Purkinje cell (primary cell): ENCODE results near the gene SH3BGRL. TPM values are rescaled to one million over a fixed set of nuclear protein-coding genes. Genes with fewer than 3 reads are reported as not detected.

Experiments
- polyA plus RNA-seq: library from polyadenylated mRNA; unstranded; fragments of >200 nt; fragmentation: Nextera tagmentation; gene quantifications from 2 replicates; pipeline ENCODE4 v1.2.1, GENCODE V29; 2014

The SH3BGRL gene
- polyA plus RNA-seq: 110 and 163 TPM in 2 replicates

DNA sequence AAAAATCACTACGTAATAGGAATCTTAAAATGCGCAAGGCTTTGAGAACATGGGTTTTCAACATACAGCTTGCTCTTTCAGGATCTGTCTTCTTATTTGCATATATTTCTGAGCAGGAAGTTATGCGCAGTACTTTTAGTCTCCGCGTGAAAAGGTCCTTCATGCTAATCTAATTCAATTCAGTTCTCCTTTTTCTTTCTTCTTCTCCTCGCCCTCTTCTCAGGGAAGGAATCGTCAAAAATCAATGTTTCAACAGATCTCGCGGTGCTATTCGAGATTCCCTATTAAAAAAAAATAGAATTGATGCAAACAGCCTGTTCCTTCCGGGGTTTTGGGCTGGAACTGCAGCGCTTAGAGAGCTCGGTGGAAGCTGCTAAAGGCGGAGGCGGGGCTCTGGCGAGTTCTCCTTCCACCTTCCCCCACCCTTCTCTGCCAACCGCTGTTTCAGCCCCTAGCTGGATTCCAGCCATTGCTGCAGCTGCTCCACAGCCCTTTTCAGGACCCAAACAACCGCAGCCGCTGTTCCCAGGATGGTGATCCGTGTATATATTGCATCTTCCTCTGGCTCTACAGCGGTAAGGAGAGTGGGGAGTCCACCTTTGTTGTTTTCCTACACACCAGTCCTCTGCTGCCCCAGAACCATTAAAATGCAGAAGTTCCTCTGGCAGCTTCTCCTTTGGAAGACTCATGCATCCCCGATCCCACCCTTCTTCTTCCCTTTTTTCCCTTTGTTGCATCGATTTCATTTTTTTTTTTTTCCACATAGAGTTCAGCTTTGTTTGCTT, at the start of gene SH3BGRL, which contains the start of gene HMGN5:
SH3BGRL (plus strand) TSS at position 432 of the 785 bp plus-strand sequence; CDS start at position 531, 99 bp downstream.
HMGN5 (minus strand) TSS at position 243 of the 785 bp plus-strand sequence. CDS start 80,364 bp downstream, outside the sequence.

Other genes with a start within 250 kb of the SH3BGRL start
- 18.7 and 38.0 TPM in 2 replicates for gene HMGN5, start 189 bp upstream of the SH3BGRL start, polyA plus RNA-seq